HepG2 (cell line): Measurements from ENCODE around the gene CDH23. TPM values are rescaled to one million over a fixed set of nuclear protein-coding genes. Genes with fewer than 3 reads are reported as not detected.

Experiments used
- ATAC-seq: fragments of 200-7000 bp; cut with Tn5 transposase; 3 replicates; pipeline ENCODE4 v1.9.1; 2020; ENCODE audit warnings: mild to moderate bottlenecking, moderate library complexity
- BruUV-seq: library from RNA; stranded (reverse); fragments of 400-500 nt; replicated peaks from 2 replicates; lab custom pipeline; 2021; lab: Mats Ljungman, UMichigan
- CTCF ChIA-PET: fragments of 300-600 bp; formaldehyde crosslinking; extraction: SDS; loops from one replicate; lab custom pipeline; 2021; ENCODE audit warnings: low total read pairs, inconsistent platforms, low intra/inter-chr PET ratio; lab: Yijun Ruan, JAX
- POLR2A ChIA-PET: fragments of 350-600 bp; sonication (Branson Sonifier 250); formaldehyde crosslinking; loops from one replicate; lab custom pipeline; 2020; ENCODE audit warnings: antibody characterized with exemption, inconsistent platforms; lab: Yijun Ruan, JAX
- DNase-seq: peaks from one replicate; pipeline ENCODE4 v3.0.0-alpha.2; 2015; ENCODE audit warnings: low spot score
- FAIRE-seq: peaks from 3 replicates; lab custom pipeline; 2011; peaks lifted over from hg19 to GRCh38; lab: Jason Lieb, UNC
- H2AFZ ChIP-seq: one replicate; pipeline ENCODE4 v1.6.1; 2011; ENCODE audit warnings: low read length, inconsistent platforms
- H3K27ac ChIP-seq: fragments of 300-600 bp; 3 replicates; pipeline ENCODE4 v1.8.0; 2011; ENCODE audit warnings: mixed run types, mild to moderate bottlenecking, mixed read lengths, low read length, inconsistent platforms; ENCODE audit not compliant: insufficient read depth; ENCODE audit errors: extremely low read length
- H3K27me3 ChIP-seq, 2 experiments: fragments of 200-600 bp in 1 of 2; 2 replicates in 1 of 2; 3 replicates in 1 of 2; pipeline versions ENCODE4 v1.6.0 to v1.8.0; 2011; ENCODE audit warnings: low read length in 2 of 2, mild to moderate bottlenecking in 2 of 2, moderate library complexity in 2 of 2, inconsistent platforms in 1 of 2; ENCODE audit not compliant: insufficient read depth in 2 of 2, control insufficient read depth in 1 of 2
- H3K36me3 ChIP-seq, 2 experiments: fragments of 200-600 bp in 1 of 2; replicated peaks in 1 of 2; 2 replicates in 1 of 2; 3 replicates in 1 of 2; pipeline versions ENCODE4 v1.5.1 to v1.8.0; 2011; ENCODE audit warnings: low read length in 2 of 2, inconsistent platforms in 1 of 2; ENCODE audit not compliant: insufficient read depth in 2 of 2, control insufficient read depth in 1 of 2
- H3K4me1 ChIP-seq: 2 replicates; pipeline ENCODE4 v1.5.1; 2012; ENCODE audit warnings: low read length, inconsistent platforms; ENCODE audit not compliant: insufficient read depth
- H3K4me2 ChIP-seq: 2 replicates; pipeline ENCODE4 v1.6.0; 2011; ENCODE audit warnings: low read depth, low read length, inconsistent platforms
- H3K4me3 ChIP-seq, 3 experiments: fragments of 200-600 bp in 1 of 3; sonication (generic), shearing (Covaris generic) in 1 of 3; replicated peaks in 1 of 3; 2 replicates each; pipeline ENCODE4 v1.5.1; 2011 to 2016; ENCODE audit warnings: low read length in 3 of 3, inconsistent platforms in 2 of 3, low read depth in 2 of 3, mild to moderate bottlenecking in 2 of 3, control low read depth in 1 of 3, mixed read lengths in 1 of 3; ENCODE audit not compliant: insufficient read depth in 1 of 3
- H3K79me2 ChIP-seq: one replicate; pipeline ENCODE4 v1.6.1; 2011; ENCODE audit warnings: low read length, inconsistent platforms; ENCODE audit not compliant: insufficient read depth
- H3K9ac ChIP-seq: 2 replicates; pipeline ENCODE4 v1.6.0; 2011; ENCODE audit warnings: mild to moderate bottlenecking, low read depth, low read length, inconsistent platforms; ENCODE audit not compliant: insufficient read depth
- H3K9me3 ChIP-seq: 2 replicates; pipeline ENCODE4 v1.5.1; 2012; ENCODE audit warnings: mild to moderate bottlenecking, low read length
- H4K20me1 ChIP-seq: 2 replicates; pipeline ENCODE4 v1.6.0; 2011; ENCODE audit warnings: inconsistent platforms, mild to moderate bottlenecking, low read length, moderate library complexity; ENCODE audit not compliant: insufficient read depth
- ELF1 ChIP-seq: sonication (generic); formaldehyde crosslinking; IDR thresholded peaks from 2 replicates; pipeline ENCODE4 v1.4.0; 2020; ENCODE audit warnings: missing genetic modification reagents
- HDAC6 ChIP-seq: fragments of 200-600 bp; sonication (generic); IDR thresholded peaks from 2 replicates; pipeline ENCODE4 v1.7.0; 2017; ENCODE audit warnings: mild to moderate bottlenecking, antibody characterized with exemption, low read length, low read depth
- MZF1 ChIP-seq: sonication (generic); formaldehyde crosslinking; IDR thresholded peaks from 2 replicates; pipeline ENCODE4 v1.8.1; 2023; ENCODE audit warnings: mild to moderate bottlenecking, missing genetic modification reagents, borderline replicate concordance
- NFIC ChIP-seq: IDR thresholded peaks from 2 replicates; pipeline ENCODE4 v1.6.1; 2012; ENCODE audit warnings: mild to moderate bottlenecking, low read length, inconsistent platforms
- NFYC ChIP-seq: IDR thresholded peaks from 2 replicates; pipeline ENCODE4 v1.6.1; 2016; ENCODE audit warnings: missing genetic modification reagents, missing compliant biosample characterization
- SOX13 ChIP-seq, 3 experiments: fragments of 450-650 bp in 1 of 3; sonication (generic) in 1 of 3; formaldehyde crosslinking in 1 of 3; IDR thresholded peaks in 2 of 3; conservative IDR thresholded peaks in 1 of 3; 2 replicates each; pipeline versions ENCODE4 v1.5.0 to v1.6.1; 2016 to 2020; ENCODE audit warnings: antibody characterized with exemption in 1 of 3, mild to moderate bottlenecking in 1 of 3, missing compliant biosample characterization in 1 of 3, missing genetic modification reagents in 1 of 3, moderate library complexity in 1 of 3
- ZFAT ChIP-seq: sonication (generic); formaldehyde crosslinking; conservative IDR thresholded peaks from 2 replicates; pipeline ENCODE4 v1.8.1; 2023; ENCODE audit warnings: missing genetic modification reagents, inconsistent platforms
- ZNF318 ChIP-seq: sonication (generic); formaldehyde crosslinking; IDR thresholded peaks from 2 replicates; pipeline ENCODE4 v1.4.0; 2020; ENCODE audit warnings: mild to moderate bottlenecking, missing genetic modification reagents
- ZNF460 ChIP-seq: sonication (generic); formaldehyde crosslinking; IDR thresholded peaks from 2 replicates; pipeline ENCODE4 v1.5.1; 2020; ENCODE audit warnings: missing genetic modification reagents, mild to moderate bottlenecking, borderline replicate concordance
- ZNF747 ChIP-seq: sonication (generic); formaldehyde crosslinking; IDR thresholded peaks from 2 replicates; pipeline ENCODE4 v1.8.1; 2023; ENCODE audit warnings: missing genetic modification reagents, mild to moderate bottlenecking, borderline replicate concordance
- WGBS: methylation state at CpG from one replicate; pipeline ENCODE4 v1.1.6; 2017; ENCODE audit warnings: low lambda C conversion rate; 5-methylcytosine and 5-hydroxymethylcytosine counted together
- in situ Hi-C: cut with HindIII; loops from 2 replicates; pipeline ENCODE4 v1.10.0; 2017; ENCODE audit warnings: low pct_unique_long_range_greater_than_20kb; ENCODE audit not compliant: extremely low pct_ligation_motif_present
- intact Hi-C: fragments of 100-400 bp; cut with micrococcal nuclease; formaldehyde crosslinking; loops from one replicate; pipeline ENCODE4 v1.10.0; 2022; ENCODE audit not compliant: unreplicated experiment
- polyA plus RNA-seq, 8 experiments: library from polyadenylated mRNA; depleted of rRNA in 3 of 8; stranded (reverse) in 7 of 8; unstranded in 1 of 8; fragments of >200 nt; fragmentation: Illumina TruSeq in 4 of 8; extraction: Trizol in 4 of 8; gene quantifications; 2 replicates each; pipeline versions ENCODE4 v1.2.1 to v1.2.3, GENCODE V29; 2011 to 2016; ENCODE audit warnings: low read depth in 4 of 8, missing spikeins in 1 of 8, mixed read lengths in 1 of 8; ENCODE audit not compliant: insufficient read depth in 1 of 8
- total RNA-seq, 5 experiments: library from RNA; depleted of rRNA; stranded (reverse); fragments of >200 nt; fragmentation: Illumina TruSeq; extraction: Trizol; gene quantifications; 2 replicates each; pipeline ENCODE4 v1.2.3, GENCODE V29; 2016; ENCODE audit warnings: low read depth in 1 of 5
- TF ChIP-seq, protein P1 (sequence below): IDR thresholded peaks from 2 replicates; pipeline ENCODE4 v1.6.1; 2016; ENCODE audit warnings: mild to moderate bottlenecking, missing biosample characterization, missing genetic modification reagents
- TF ChIP-seq, protein P2 (sequence below): sonication (generic); formaldehyde crosslinking; IDR thresholded peaks from 2 replicates; pipeline ENCODE4 v1.8.1; 2023; ENCODE audit warnings: mild to moderate bottlenecking, inconsistent platforms, moderate library complexity, missing genetic modification reagents, borderline replicate concordance

The CDH23 gene
- total and polyA plus RNA-seq, 2 of the 13 experiments (the other 11 are each of a cell fraction or from before 2014, with no cell fraction given) = 0.13 TPM; not detected in 1

GRCh38 chr10:71610651-71611050 lies 213.9 kb downstream of the CDH23 start:
- H3K27ac ChIP-seq = no peak overlapping the region
- H3K4me1 ChIP-seq = peaks cover 7% of the 10 kb centered on the region; the same call in 1 of the 2 replicates
- no peak for DNase-seq
- POLR2A ChIA-PET = no interaction called here
- intact Hi-C loops = no loop called here
- CTCF ChIA-PET = no interaction called here
- no peak overlapping the region for H3K9ac ChIP-seq
- H3K4me3 ChIP-seq = no peak overlapping the region
- H4K20me1 ChIP-seq = no peaks in the 10 kb centered on the region
- FAIRE-seq = no peak
- no peak for TF ChIP-seq SOX13 (IDR thresholded peaks at IDR 0.05)
- no peak for TF ChIP-seq SOX13 (CRISPR knock-in tag; conservative IDR thresholded peaks at IDR 0.05 in 1 of 2, IDR thresholded peaks at IDR 0.05 in 1 of 2)
- no peak for TF ChIP-seq ELF1 (CRISPR knock-in tag)
- TF ChIP-seq HDAC6 = no peak
- no peak for TF ChIP-seq NFYC (CRISPR knock-in tag)
- no peak for TF ChIP-seq ZNF318 (CRISPR knock-in tag)
- no peak for TF ChIP-seq ZNF460 (CRISPR knock-in tag)
- TF ChIP-seq NFIC = no peak
- TF ChIP-seq, protein P1, sequence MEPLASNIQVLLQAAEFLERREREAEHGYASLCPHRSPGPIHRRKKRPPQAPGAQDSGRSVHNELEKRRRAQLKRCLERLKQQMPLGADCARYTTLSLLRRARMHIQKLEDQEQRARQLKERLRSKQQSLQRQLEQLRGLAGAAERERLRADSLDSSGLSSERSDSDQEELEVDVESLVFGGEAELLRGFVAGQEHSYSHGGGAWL (CRISPR knock-in tag) = no peak
- no peak for TF ChIP-seq ZFAT (CRISPR knock-in tag)
- TF ChIP-seq, protein P2, sequence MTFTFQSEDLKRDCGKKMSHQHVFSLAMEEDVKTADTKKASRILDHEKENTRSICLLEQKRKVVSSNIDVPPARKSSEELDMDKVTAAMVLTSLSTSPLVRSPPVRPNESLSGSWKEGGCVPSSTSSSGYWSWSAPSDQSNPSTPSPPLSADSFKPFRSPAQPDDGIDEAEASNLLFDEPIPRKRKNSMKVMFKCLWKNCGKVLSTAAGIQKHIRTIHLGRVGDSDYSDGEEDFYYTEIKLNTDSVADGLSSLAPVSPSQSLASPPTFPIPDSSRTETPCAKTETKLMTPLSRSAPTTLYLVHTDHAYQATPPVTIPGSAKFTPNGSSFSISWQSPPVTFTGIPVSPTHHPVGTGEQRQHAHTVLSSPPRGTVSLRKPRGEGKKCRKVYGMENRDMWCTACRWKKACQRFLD (CRISPR knock-in tag) = no peak
- no peak for TF ChIP-seq MZF1 (CRISPR knock-in tag)
- no peak for TF ChIP-seq ZNF747 (CRISPR knock-in tag)
- TF ChIP-seq, all 625 proteins: peak for 0
- in situ Hi-C loops = loop anchor here (10.0 kb wide), 1 partner anchor 296 kb away; the partner anchor contains the start of gene SLC29A3
- no TSS peak for BruUV-seq
- H3K79me2 ChIP-seq = no peaks in the 10 kb centered on the region
- H3K4me2 ChIP-seq = no peak overlapping the region
- H3K27me3 ChIP-seq = peaks cover 0 to 7% of the 10 kb centered on the region in 2 experiments; a peak in 3 of 5 replicates
- H3K36me3 ChIP-seq = no peaks in the 10 kb centered on the region
- no peak overlapping the region for H2AFZ ChIP-seq
- ATAC-seq = no peak
- H3K9me3 ChIP-seq = no peaks in the 10 kb centered on the region
- WGBS = 0% methylated on average over 3 of the region's 3 CpGs
